OCI-LY1 (cell line): ENCODE data around the gene BST1.

Experiments
- H2AFZ ChIP-seq: fragments of 200-600 bp; sonication (generic), shearing (Covaris generic); 2 replicates; pipeline ENCODE4 v1.6.0; 2014; ENCODE audit warnings: antibody characterized with exemption, mild to moderate bottlenecking, low read length
- H3F3A ChIP-seq: fragments of 200-600 bp; sonication (generic), shearing (Covaris generic); 2 replicates; pipeline ENCODE4 v1.6.0; 2014; ENCODE audit warnings: mild to moderate bottlenecking, antibody characterized with exemption, low read length, moderate library complexity; ENCODE audit not compliant: insufficient read depth
- H3K27ac ChIP-seq: fragments of 200-600 bp; sonication (generic); 2 replicates; pipeline ENCODE4 v1.5.1; 2014; ENCODE audit warnings: low read length, mixed run types, mild to moderate bottlenecking, low read depth; ENCODE audit not compliant: poor library complexity, severe bottlenecking
- H3K27me3 ChIP-seq: fragments of 200-600 bp; sonication (generic); 2 replicates; pipeline ENCODE4 v1.6.0; 2014; ENCODE audit warnings: antibody characterized with exemption, mild to moderate bottlenecking, low read length, moderate library complexity; ENCODE audit not compliant: insufficient read depth
- H3K36me3 ChIP-seq: fragments of 200-600 bp; sonication (generic); 2 replicates; pipeline ENCODE4 v1.6.1; 2014; ENCODE audit warnings: mild to moderate bottlenecking, antibody characterized with exemption, low read length, moderate library complexity, mixed read lengths; ENCODE audit not compliant: insufficient read depth
- H3K4me1 ChIP-seq: fragments of 200-600 bp; sonication (generic); 2 replicates; pipeline ENCODE4 v1.5.1; 2014; ENCODE audit warnings: mild to moderate bottlenecking, low read length, moderate library complexity; ENCODE audit not compliant: insufficient read depth, severe bottlenecking
- H3K4me2 ChIP-seq: fragments of 200-600 bp; sonication (generic), shearing (Covaris generic); 2 replicates; pipeline ENCODE4 v1.6.1; 2014; ENCODE audit warnings: low read length
- H3K4me3 ChIP-seq: fragments of 200-600 bp; sonication (generic); 2 replicates; pipeline ENCODE4 v1.5.1; 2014; ENCODE audit warnings: low read length, low read depth, mild to moderate bottlenecking, mixed read lengths; ENCODE audit not compliant: poor library complexity, severe bottlenecking
- H3K79me2 ChIP-seq: fragments of 200-600 bp; shearing (Covaris generic); 2 replicates; pipeline ENCODE4 v1.6.1; 2016; ENCODE audit warnings: mixed run types, low read length, mixed read lengths; ENCODE audit not compliant: insufficient read depth
- H3K9ac ChIP-seq: fragments of 200-600 bp; sonication (generic), shearing (Covaris generic); 2 replicates; pipeline ENCODE4 v1.6.1; 2014; ENCODE audit warnings: mild to moderate bottlenecking, low read length, mixed read lengths
- H3K9me2 ChIP-seq: fragments of 200-600 bp; sonication (generic), shearing (Covaris generic); 2 replicates; pipeline ENCODE4 v1.6.1; 2014; ENCODE audit warnings: low read depth, mild to moderate bottlenecking, low read length, mixed read lengths
- H3K9me3 ChIP-seq: fragments of 200-600 bp; shearing (Covaris generic); 2 replicates; pipeline ENCODE4 v1.6.1; 2014; ENCODE audit warnings: low read length, mixed read lengths
- H4K20me1 ChIP-seq: fragments of 200-600 bp; sonication (generic), shearing (Covaris generic); 2 replicates; pipeline ENCODE4 v1.6.0; 2016; ENCODE audit warnings: mild to moderate bottlenecking, low read length; ENCODE audit not compliant: insufficient read depth
- CTCF ChIP-seq: fragments of 200-600 bp; sonication (generic), shearing (Covaris generic); IDR thresholded peaks from 2 replicates; pipeline ENCODE4 v1.5.1; 2017; ENCODE audit warnings: mild to moderate bottlenecking, antibody characterized with exemption, low read length, moderate library complexity, mixed read lengths
- EZH2 ChIP-seq: fragments of 200-600 bp; sonication (generic), shearing (Covaris generic); IDR thresholded peaks from 2 replicates; pipeline ENCODE4 v1.8.0; 2017; ENCODE audit warnings: borderline replicate concordance, mixed run types, mild to moderate bottlenecking, antibody characterized with exemption, low read length, moderate library complexity, mixed read lengths

Gene BST1

GRCh38 chr4:15751153-15751552, 48.3 kb downstream of the BST1 start:
- Histone ChIP-seq H3K36me3 (no peaks in the 10 kb centered on the region), H3K9me3 (no peaks in the 10 kb centered on the region), H3K4me2 (no peak overlapping the region), H3K4me1 (peaks cover 18% of the 10 kb centered on the region), H2AFZ (no peak overlapping the region), H3K27me3 (no peaks in the 10 kb centered on the region), H3K27ac (no peak overlapping the region), H4K20me1 (no peaks in the 10 kb centered on the region), H3K79me2 (no peaks in the 10 kb centered on the region), H3K4me3 (no peak overlapping the region), H3F3A (no peaks in the 10 kb centered on the region), H3K9ac (no peak overlapping the region), H3K9me2 (no peaks in the 10 kb centered on the region)
- TF ChIP-seq CTCF (no peak), EZH2 (no peak)

GRCh38 chr4:15753081-15753480, 50.2 kb downstream of the BST1 start:
- Histone ChIP-seq H2AFZ (no peak overlapping the region), H3K9me2 (no peaks in the 10 kb centered on the region), H3K4me2 (no peak overlapping the region), H3K9ac (no peak overlapping the region), H3K36me3 (no peaks in the 10 kb centered on the region), H3K79me2 (no peaks in the 10 kb centered on the region), H3K4me1 (peaks cover 30% of the 10 kb centered on the region), H3F3A (no peaks in the 10 kb centered on the region), H3K9me3 (no peaks in the 10 kb centered on the region), H3K27me3 (no peaks in the 10 kb centered on the region), H3K4me3 (no peak overlapping the region), H3K27ac (no peak overlapping the region), H4K20me1 (no peaks in the 10 kb centered on the region)
- TF ChIP-seq EZH2 (no peak), CTCF (no peak)

GRCh38 chr4:15753786-15754185, 50.9 kb downstream of the BST1 start:
- no peaks in the 10 kb centered on the region for H3K27me3 ChIP-seq
- no peaks in the 10 kb centered on the region for H3K36me3 ChIP-seq
- H3F3A ChIP-seq, result no peaks in the 10 kb centered on the region
- H3K9me3 ChIP-seq, result no peaks in the 10 kb centered on the region
- H2AFZ ChIP-seq, result no peak overlapping the region
- peaks cover 30% of the 10 kb centered on the region for H3K4me1 ChIP-seq
- H3K27ac ChIP-seq, result no peak overlapping the region
- no peak overlapping the region for H3K4me2 ChIP-seq
- H3K4me3 ChIP-seq, result no peak overlapping the region
- H3K9ac ChIP-seq, result no peak overlapping the region
- TF ChIP-seq CTCF (no peak), EZH2 (no peak)
- no peaks in the 10 kb centered on the region for H3K9me2 ChIP-seq
- H4K20me1 ChIP-seq, result no peaks in the 10 kb centered on the region
- no peaks in the 10 kb centered on the region for H3K79me2 ChIP-seq
